GM12865 (cell line): ENCODE measurements around the gene GLIS1.

Experiments
- DNase-seq: peaks from one replicate; pipeline ENCODE4 v3.0.0; 2010; ENCODE audit warnings: low read depth
- H3K4me3 ChIP-seq: 2 replicates; pipeline ENCODE4 v1.5.1; 2011; ENCODE audit warnings: mild to moderate bottlenecking, low read depth, low read length, control low read depth
- TF ChIP-seq, protein P1 (sequence below): IDR thresholded peaks from 2 replicates; pipeline ENCODE4 v1.5.1; 2011; ENCODE audit warnings: low read length, control low read depth, low read depth, inconsistent platforms; ENCODE audit not compliant: insufficient read depth; ENCODE audit errors: missing control alignments

Gene GLIS1

DNA sequence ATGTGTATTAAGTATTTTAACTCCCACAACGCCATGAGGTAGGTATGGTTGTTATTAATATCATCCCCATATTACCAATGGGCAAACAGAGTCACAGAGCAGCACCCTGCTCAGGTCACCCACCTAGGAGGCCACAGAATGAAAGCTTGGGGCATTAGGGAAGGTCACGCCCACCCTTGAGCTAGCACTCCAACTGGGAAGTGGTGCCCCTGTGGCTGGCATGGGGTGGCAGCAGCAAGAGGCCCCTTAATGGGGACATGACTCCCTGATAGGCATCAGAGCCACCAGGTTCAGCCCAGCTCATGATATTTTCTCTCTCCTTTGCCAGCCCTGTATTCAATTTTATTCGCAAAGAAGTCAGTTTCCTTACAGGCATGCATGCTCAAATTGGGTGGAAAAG lies 189.2 kb downstream of the GLIS1 start:
- DNase-seq = no peak
- TF ChIP-seq, protein P1, sequence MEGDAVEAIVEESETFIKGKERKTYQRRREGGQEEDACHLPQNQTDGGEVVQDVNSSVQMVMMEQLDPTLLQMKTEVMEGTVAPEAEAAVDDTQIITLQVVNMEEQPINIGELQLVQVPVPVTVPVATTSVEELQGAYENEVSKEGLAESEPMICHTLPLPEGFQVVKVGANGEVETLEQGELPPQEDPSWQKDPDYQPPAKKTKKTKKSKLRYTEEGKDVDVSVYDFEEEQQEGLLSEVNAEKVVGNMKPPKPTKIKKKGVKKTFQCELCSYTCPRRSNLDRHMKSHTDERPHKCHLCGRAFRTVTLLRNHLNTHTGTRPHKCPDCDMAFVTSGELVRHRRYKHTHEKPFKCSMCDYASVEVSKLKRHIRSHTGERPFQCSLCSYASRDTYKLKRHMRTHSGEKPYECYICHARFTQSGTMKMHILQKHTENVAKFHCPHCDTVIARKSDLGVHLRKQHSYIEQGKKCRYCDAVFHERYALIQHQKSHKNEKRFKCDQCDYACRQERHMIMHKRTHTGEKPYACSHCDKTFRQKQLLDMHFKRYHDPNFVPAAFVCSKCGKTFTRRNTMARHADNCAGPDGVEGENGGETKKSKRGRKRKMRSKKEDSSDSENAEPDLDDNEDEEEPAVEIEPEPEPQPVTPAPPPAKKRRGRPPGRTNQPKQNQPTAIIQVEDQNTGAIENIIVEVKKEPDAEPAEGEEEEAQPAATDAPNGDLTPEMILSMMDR = no peak
- H3K4me3 ChIP-seq = no peak overlapping the region

DNA sequence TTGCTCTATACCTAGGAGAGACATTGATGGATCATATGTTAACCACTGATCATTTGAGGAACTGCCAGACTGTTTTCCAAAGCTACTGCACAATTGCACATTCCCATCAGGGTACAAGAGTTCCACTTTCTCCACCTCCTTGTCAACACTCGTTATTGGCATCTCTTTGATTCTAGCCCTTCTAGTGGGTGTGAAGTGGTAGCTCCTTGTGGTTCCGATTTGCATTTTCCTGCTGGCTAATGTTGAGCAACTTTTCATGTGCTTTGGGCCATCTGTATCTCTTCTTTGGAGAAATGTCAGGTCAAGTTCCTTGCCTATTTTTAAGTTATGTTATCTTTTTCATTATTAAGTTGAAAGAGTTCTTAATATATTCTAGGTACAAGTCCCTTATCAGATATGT lies 189.7 kb downstream of the GLIS1 start:
- DNase-seq = no peak
- no peak overlapping the region for H3K4me3 ChIP-seq
- TF ChIP-seq, protein P1 = no peak

- TF ChIP-seq, protein P1 = no peak
- DNase-seq = no peak
- H3K4me3 ChIP-seq = no peak overlapping the region
These were observed 190.9 kb downstream of the GLIS1 start for GRCh38 chr1:53548031-53548491.

DNA sequence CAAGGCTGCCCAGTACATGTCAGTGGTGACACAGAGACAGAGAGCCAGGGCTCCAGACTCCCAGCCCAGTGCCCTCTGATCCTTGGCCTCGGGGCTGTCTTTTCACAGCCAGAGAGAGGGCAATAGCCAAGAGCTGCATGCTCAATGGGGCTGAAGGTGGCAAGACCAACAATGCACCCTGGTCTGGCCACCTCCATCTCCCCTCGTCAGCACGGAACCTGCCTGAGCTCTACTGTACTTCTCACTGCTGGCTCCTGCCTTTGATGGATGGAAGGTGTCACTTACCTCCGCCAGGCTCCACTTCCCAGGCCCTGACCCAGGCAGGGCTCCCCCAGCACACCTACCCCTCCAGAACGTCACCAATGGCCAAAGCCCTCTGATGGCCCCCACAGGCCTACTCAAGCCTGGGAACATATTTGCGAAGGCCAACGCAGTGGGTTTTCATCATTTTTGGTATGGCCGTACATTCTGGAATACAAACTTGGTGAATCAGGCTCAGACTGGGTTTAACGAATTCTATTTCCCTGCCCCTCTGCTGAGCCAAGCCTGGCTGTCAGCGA lies 191.7 kb downstream of the GLIS1 start:
- no peak overlapping the region for H3K4me3 ChIP-seq
- TF ChIP-seq, protein P1 = no peak
- DNase-seq = no peak

GRCh38 chr1:53546409-53547155 lies 192.4 kb downstream of the GLIS1 start:
- no peak for DNase-seq
- TF ChIP-seq, protein P1 = no peak
- H3K4me3 ChIP-seq = no peak overlapping the region

GRCh38 chr1:53545663-53546408 lies 193.1 kb downstream of the GLIS1 start:
- H3K4me3 ChIP-seq = no peak overlapping the region
- TF ChIP-seq, protein P1 = no peak
- no peak for DNase-seq
